Gastrocnemius medialis (tissue), 4 donors: ENCODE data around the gene ZFHX2.

ENCODE experiments used
- CTCF ChIP-seq, 5 experiments: fragments of 450-650 bp in 3 of 5; fragments of 200-600 bp in 2 of 5; sonication (generic) in 2 of 5; IDR thresholded peaks in 4 of 5; conservative IDR thresholded peaks in 1 of 5; 1 replicate in 4 of 5; 2 replicates in 1 of 5; pipeline ENCODE4 v1.5.1; 2016 to 2019; ENCODE audit warnings: antibody characterized with exemption in 5 of 5, mild to moderate bottlenecking in 3 of 5, moderate library complexity in 3 of 5
- POLR2A ChIP-seq, 2 donors: fragments of 450-650 bp; IDR thresholded peaks; one replicate each; pipeline ENCODE4 v1.6.1; 2017; ENCODE audit warnings: antibody characterized with exemption in 2 of 2, mild to moderate bottlenecking in 2 of 2, moderate library complexity in 2 of 2

- TF ChIP-seq POLR2A (IDR thresholded peaks at IDR 0.05) (no peak), CTCF (IDR thresholded peaks at IDR 0.05 in 4 of 5, conservative IDR thresholded peaks at IDR 0.05 in 1 of 5) (no peak)
Measured at GRCh38 chr14:23518709-23519108, 32.9 kb downstream of the ZFHX2 start.
